HCT116 (cell line): ENCODE results near the gene IL18RAP. TPM values are rescaled to one million over a fixed set of nuclear protein-coding genes. Genes with fewer than 3 reads are reported as not detected.

Experiments used
- ATAC-seq: fragments of 200-7000 bp; cut with Tn5 transposase; 2 replicates; pipeline ENCODE4 v1.9.1; 2020; ENCODE audit warnings: mild to moderate bottlenecking, moderate library complexity
- BruUV-seq: library from RNA; stranded (reverse); fragments of 400-500 nt; replicated peaks from 2 replicates; lab custom pipeline; 2021; lab: Mats Ljungman, UMichigan
- CTCF ChIA-PET: fragments of 300-600 bp; sonication (Branson Sonifier 250); formaldehyde crosslinking; loops from one replicate; lab custom pipeline; 2021; ENCODE audit warnings: antibody characterized with exemption; lab: Charles Lee
- POLR2A ChIA-PET: fragments of 300-600, 350-600 bp; sonication (Branson Sonifier 250); formaldehyde crosslinking; loops from one replicate; lab custom pipeline; 2021; ENCODE audit warnings: antibody characterized with exemption; lab: Charles Lee
- RAD21 ChIA-PET, 2 experiments: fragments of 300-600 bp; sonication (Branson Sonifier 250); formaldehyde crosslinking; loops; one replicate each; lab custom pipeline; 2023; ENCODE audit warnings: low total read pairs in 2 of 2; ENCODE audit not compliant: uncharacterized antibody in 2 of 2, unreplicated experiment in 2 of 2, low non-redundant PET in 1 of 2; lab: Charles Lee
- DNase-seq: peaks from one replicate; pipeline ENCODE4 v3.0.0-alpha.2; 2010; ENCODE audit warnings: low read depth, low spot score
- H2AFZ ChIP-seq: fragments of 200-600 bp; shearing (Covaris generic), sonication (generic); 2 replicates; pipeline ENCODE4 v1.6.1; 2017; ENCODE audit warnings: low read depth, mixed run types, mixed read lengths, antibody characterized with exemption, low read length; ENCODE audit not compliant: poor library complexity, severe bottlenecking
- H3K27ac ChIP-seq: 2 replicates; pipeline ENCODE4 v1.5.1; 2012; ENCODE audit warnings: low read depth, low read length
- H3K27me3 ChIP-seq: fragments of 200-600 bp; sonication (generic); 2 replicates; pipeline ENCODE4 v1.6.1; 2016; ENCODE audit warnings: mixed run types, low read length, mixed read lengths; ENCODE audit not compliant: insufficient read depth
- H3K36me3 ChIP-seq, 2 experiments: fragments of 200-500 bp in 1 of 2; fragments of 200-600 bp in 1 of 2; sonication (Bioruptor generic) in 1 of 2; sonication (generic) in 1 of 2; 2 replicates each; pipeline versions ENCODE4 v1.5.1 to v1.6.1; 2014 to 2016; ENCODE audit warnings: low read length in 2 of 2, inconsistent platforms in 1 of 2, mixed read lengths in 1 of 2, mixed run types in 1 of 2; ENCODE audit not compliant: insufficient read depth in 2 of 2, control insufficient read depth in 1 of 2
- H3K4me1 ChIP-seq, 2 experiments: fragments of 200-600 bp in 1 of 2; sonication (generic) in 1 of 2; 2 replicates each; pipeline versions ENCODE4 v1.5.1 to v1.6.1; 2012 to 2017; ENCODE audit warnings: low read length in 2 of 2, inconsistent platforms in 1 of 2, mild to moderate bottlenecking in 1 of 2, mixed read lengths in 1 of 2, mixed run types in 1 of 2, moderate library complexity in 1 of 2; ENCODE audit not compliant: insufficient read depth in 2 of 2, control insufficient read depth in 1 of 2
- H3K4me2 ChIP-seq: fragments of 200-600 bp; sonication (generic); 2 replicates; pipeline ENCODE4 v1.6.1; 2017; ENCODE audit warnings: mixed run types, low read length, mixed read lengths
- H3K4me3 ChIP-seq, 2 experiments: fragments of 200-600 bp in 1 of 2; sonication (generic) in 1 of 2; replicated peaks in 1 of 2; 2 replicates each; pipeline ENCODE4 v1.5.1; 2011 to 2016; ENCODE audit warnings: low read length in 2 of 2, control low read depth in 1 of 2, low read depth in 1 of 2, mild to moderate bottlenecking in 1 of 2, mixed read lengths in 1 of 2, mixed run types in 1 of 2
- H3K79me2 ChIP-seq: fragments of 200-600 bp; sonication (generic); 2 replicates; pipeline ENCODE4 v1.6.1; 2017; ENCODE audit warnings: mild to moderate bottlenecking, mixed run types, low read length, moderate library complexity, mixed read lengths; ENCODE audit not compliant: insufficient read depth
- H3K9ac ChIP-seq: fragments of 200-600 bp; sonication (generic); 2 replicates; pipeline ENCODE4 v1.6.1; 2016; ENCODE audit warnings: low read length, mixed read lengths
- H3K9me2 ChIP-seq: fragments of 200-600 bp; sonication (generic), shearing (Covaris generic); 2 replicates; pipeline ENCODE4 v1.6.1; 2017; ENCODE audit warnings: mixed run types, mild to moderate bottlenecking, moderate library complexity; ENCODE audit not compliant: insufficient read depth
- H3K9me3 ChIP-seq, 2 experiments: fragments of 200-500 bp in 1 of 2; fragments of 200-600 bp in 1 of 2; sonication (Bioruptor generic) in 1 of 2; sonication (generic) in 1 of 2; 2 replicates each; pipeline ENCODE4 v1.6.1; 2014 to 2017; ENCODE audit warnings: low read length in 2 of 2, mixed read lengths in 2 of 2, inconsistent platforms in 1 of 2, low read depth in 1 of 2, mild to moderate bottlenecking in 1 of 2, mixed run types in 1 of 2, moderate library complexity in 1 of 2; ENCODE audit not compliant: control insufficient read depth in 1 of 2, insufficient read depth in 1 of 2
- H4K20me1 ChIP-seq: fragments of 200-600 bp; sonication (generic), shearing (Covaris generic); 2 replicates; pipeline ENCODE4 v1.6.1; 2017; ENCODE audit warnings: mixed run types, mild to moderate bottlenecking, moderate library complexity; ENCODE audit not compliant: insufficient read depth
- CTCF ChIP-seq, 3 experiments: fragments of 200-600 bp in 1 of 3; sonication (generic) in 1 of 3; IDR thresholded peaks in 2 of 3; conservative IDR thresholded peaks in 1 of 3; 2 replicates each; pipeline ENCODE4 v1.5.1; 2012 to 2017; ENCODE audit warnings: low read depth in 2 of 3, low read length in 2 of 3, antibody characterized with exemption in 1 of 3, borderline replicate concordance in 1 of 3, control low read depth in 1 of 3, mild to moderate bottlenecking in 1 of 3, mixed read lengths in 1 of 3, mixed run types in 1 of 3, moderate library complexity in 1 of 3; ENCODE audit not compliant: insufficient read depth in 1 of 3
- EGR1 ChIP-seq: IDR thresholded peaks from 2 replicates; pipeline ENCODE4 v1.6.1; 2012; ENCODE audit warnings: low read depth
- ELF1 ChIP-seq: IDR thresholded peaks from 2 replicates; pipeline ENCODE4 v1.6.1; 2012; ENCODE audit warnings: low read depth, borderline replicate concordance
- EZH2 ChIP-seq: fragments of 200-600 bp; sonication (generic); IDR thresholded peaks from 2 replicates; pipeline ENCODE4 v1.6.1; 2017; ENCODE audit warnings: antibody characterized with exemption, mixed run types
- EZH2phosphoT487 ChIP-seq: fragments of 200-600 bp; IDR thresholded peaks from 2 replicates; pipeline ENCODE4 v1.6.1; 2018; ENCODE audit warnings: antibody characterized with exemption, borderline replicate concordance
- FOSL1 ChIP-seq: IDR thresholded peaks from 2 replicates; pipeline ENCODE4 v1.6.1; 2012; ENCODE audit warnings: low read depth
- JUND ChIP-seq: IDR thresholded peaks from 2 replicates; pipeline ENCODE4 v1.6.1; 2012
- POLR2A ChIP-seq: IDR thresholded peaks from 2 replicates; pipeline ENCODE4 v1.7.0; 2011; ENCODE audit warnings: borderline replicate concordance; ENCODE audit not compliant: insufficient read depth, insufficient read length; ENCODE audit errors: extremely low read depth
- POLR2AphosphoS5 ChIP-seq: IDR thresholded peaks from 2 replicates; pipeline ENCODE4 v1.6.1; 2011; ENCODE audit warnings: mild to moderate bottlenecking, low read depth, low read length, moderate library complexity
- RAD21 ChIP-seq: IDR thresholded peaks from 2 replicates; pipeline ENCODE4 v1.6.1; 2012; ENCODE audit warnings: low read depth, mild to moderate bottlenecking
- SP1 ChIP-seq: IDR thresholded peaks from 2 replicates; pipeline ENCODE4 v1.6.1; 2012; ENCODE audit warnings: low read depth
- SRF ChIP-seq: IDR thresholded peaks from 2 replicates; pipeline ENCODE4 v1.6.1; 2012; ENCODE audit warnings: low read depth
- TCF7L2 ChIP-seq: IDR thresholded peaks from 2 replicates; pipeline ENCODE4 v1.7.0; 2011; ENCODE audit warnings: borderline replicate concordance, inconsistent platforms; ENCODE audit not compliant: insufficient read depth, insufficient read length; ENCODE audit errors: extremely low read depth
- ZFX ChIP-seq: fragments of 450-650 bp; IDR thresholded peaks from 2 replicates; pipeline ENCODE4 v1.6.1; 2017
- intact Hi-C: fragments of 100-400 bp; cut with micrococcal nuclease; formaldehyde crosslinking; loops from 2 replicates; pipeline ENCODE4 v1.10.0; 2022
- total RNA-seq: library from RNA; stranded (reverse); gene quantifications from one replicate; pipeline ENCODE4 v1.2.1, GENCODE V29; 2021; ENCODE audit not compliant: unreplicated experiment
- TF ChIP-seq, protein P1 (sequence below): IDR thresholded peaks from 2 replicates; pipeline ENCODE4 v1.6.1; 2011; ENCODE audit warnings: mild to moderate bottlenecking, low read length, moderate library complexity; ENCODE audit not compliant: insufficient replicate concordance; ENCODE audit errors: extremely low read depth
- TF ChIP-seq, protein P2 (sequence below): IDR thresholded peaks from 2 replicates; pipeline ENCODE4 v1.6.1; 2012

IL18RAP gene
- total RNA-seq, 1 experiment from 2014 or later, result not detected

- no peak for TF ChIP-seq ZFX
- TF ChIP-seq, protein P1, sequence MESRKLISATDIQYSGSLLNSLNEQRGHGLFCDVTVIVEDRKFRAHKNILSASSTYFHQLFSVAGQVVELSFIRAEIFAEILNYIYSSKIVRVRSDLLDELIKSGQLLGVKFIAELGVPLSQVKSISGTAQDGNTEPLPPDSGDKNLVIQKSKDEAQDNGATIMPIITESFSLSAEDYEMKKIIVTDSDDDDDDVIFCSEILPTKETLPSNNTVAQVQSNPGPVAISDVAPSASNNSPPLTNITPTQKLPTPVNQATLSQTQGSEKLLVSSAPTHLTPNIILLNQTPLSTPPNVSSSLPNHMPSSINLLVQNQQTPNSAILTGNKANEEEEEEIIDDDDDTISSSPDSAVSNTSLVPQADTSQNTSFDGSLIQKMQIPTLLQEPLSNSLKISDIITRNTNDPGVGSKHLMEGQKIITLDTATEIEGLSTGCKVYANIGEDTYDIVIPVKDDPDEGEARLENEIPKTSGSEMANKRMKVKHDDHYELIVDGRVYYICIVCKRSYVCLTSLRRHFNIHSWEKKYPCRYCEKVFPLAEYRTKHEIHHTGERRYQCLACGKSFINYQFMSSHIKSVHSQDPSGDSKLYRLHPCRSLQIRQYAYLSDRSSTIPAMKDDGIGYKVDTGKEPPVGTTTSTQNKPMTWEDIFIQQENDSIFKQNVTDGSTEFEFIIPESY, result no peak
- TF ChIP-seq CTCF (IDR thresholded peaks at IDR 0.05 in 2 of 3, conservative IDR thresholded peaks at IDR 0.05 in 1 of 3; ENCODE audit: borderline replicate concordance in 1 of 3, insufficient read depth in 1 of 3, low read depth in 2 of 3, low read length in 2 of 3), result no peak
- TF ChIP-seq ELF1, result no peak
- TF ChIP-seq, all 23 proteins: peak for 0
Observed at GRCh38 chr2:102453501-102453900, 30.5 kb downstream of the IL18RAP start (continued).

DNA sequence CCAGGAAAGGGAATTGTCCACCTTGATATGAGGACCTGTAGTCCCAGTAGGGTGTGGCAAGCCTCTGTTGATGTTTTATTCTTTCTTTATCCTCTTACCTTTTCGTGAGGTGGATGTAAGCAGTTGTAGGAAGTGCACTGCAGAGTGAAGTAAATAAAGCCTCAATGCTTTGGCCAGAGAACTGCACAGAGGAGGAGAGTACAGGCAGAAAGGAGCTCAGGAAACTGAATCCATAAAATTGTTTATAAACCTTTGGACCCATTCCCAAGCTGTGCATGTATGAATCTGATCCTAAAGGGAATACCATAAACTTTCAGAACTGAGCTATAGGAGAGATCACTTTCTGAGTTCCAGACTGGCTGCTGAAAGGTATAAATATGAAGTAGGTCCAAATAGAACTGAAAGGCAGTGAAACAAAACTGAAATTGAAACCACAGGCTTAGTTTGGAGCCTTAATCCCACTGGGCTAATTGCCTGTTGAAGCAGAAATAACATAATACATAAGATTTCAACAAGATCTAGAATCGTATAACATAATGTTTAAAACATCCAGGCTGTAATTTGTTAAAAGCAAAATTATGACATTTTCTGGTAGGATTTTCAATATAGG, 32.2 kb downstream of the IL18RAP start:
- BruUV-seq, result no TSS peak
- H3K9me2 ChIP-seq, result no peaks in the 10 kb centered on the region
- no peak overlapping the region for H3K4me2 ChIP-seq
- H3K9me3 ChIP-seq, result no peaks in the 10 kb centered on the region
- ATAC-seq, result no peak
- no peaks in the 10 kb centered on the region for H3K27me3 ChIP-seq
- H3K79me2 ChIP-seq, result no peaks in the 10 kb centered on the region
- ChIA-PET RAD21 (no interaction called here), CTCF (no interaction called here), POLR2A (no interaction called here)
- H3K27ac ChIP-seq, result no peak overlapping the region
- H3K36me3 ChIP-seq, result no peaks in the 10 kb centered on the region
- H2AFZ ChIP-seq, result no peak overlapping the region
- no peaks in the 10 kb centered on the region for H3K4me1 ChIP-seq
- H3K4me3 ChIP-seq, result no peak overlapping the region
- no peak overlapping the region for H3K9ac ChIP-seq
- intact Hi-C loops, result no loop called here
- DNase-seq, result no peak
- no peaks in the 10 kb centered on the region for H4K20me1 ChIP-seq
- TF ChIP-seq SP1 (no peak), SRF (no peak), RAD21 (no peak), CTCF (IDR thresholded peaks at IDR 0.05 in 2 of 3, conservative IDR thresholded peaks at IDR 0.05 in 1 of 3; ENCODE audit: borderline replicate concordance in 1 of 3, insufficient read depth in 1 of 3, low read depth in 2 of 3, low read length in 2 of 3) (no peak), POLR2A (no peak), ZFX (no peak), JUND (no peak), EGR1 (no peak), EZH2 (no peak), EZH2phosphoT487 (no peak), TCF7L2 (no peak), POLR2AphosphoS5 (no peak), FOSL1 (no peak)
- TF ChIP-seq, protein P2, sequence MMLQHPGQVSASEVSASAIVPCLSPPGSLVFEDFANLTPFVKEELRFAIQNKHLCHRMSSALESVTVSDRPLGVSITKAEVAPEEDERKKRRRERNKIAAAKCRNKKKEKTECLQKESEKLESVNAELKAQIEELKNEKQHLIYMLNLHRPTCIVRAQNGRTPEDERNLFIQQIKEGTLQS, result no peak
